GM19463 (cell line): ENCODE data around the gene CALHM3.
"Not testable (repeated sequence)": the region's sequence is repeated elsewhere in the genome, so short reads cannot be mapped to it uniquely, and the experiment has no call there.

Experiments
- ATAC-seq: cut with Tn5 transposase; IDR thresholded peaks from one replicate; pipeline ENCODE4 v1.9.1; 2021; ENCODE audit warnings: mild to moderate bottlenecking, moderate library complexity; ENCODE audit not compliant: unreplicated experiment

Gene CALHM3

GRCh38 chr10:103502849-103503660, 24.0 kb upstream of the CALHM3 start:
- no peak for ATAC-seq

GRCh38 chr10:103501186-103501585, 22.1 kb upstream of the CALHM3 start:
- no peak for ATAC-seq

GRCh38 chr10:103500481-103500880, 21.4 kb upstream of the CALHM3 start:
- ATAC-seq: no peak

- ATAC-seq: no peak
These were observed 20.8 kb upstream of the CALHM3 start for GRCh38 chr10:103499881-103500280.

GRCh38 chr10:103498936-103499638, 20.0 kb upstream of the CALHM3 start:
- no peak for ATAC-seq

- no peak for ATAC-seq
These were observed 18.3 kb upstream of the CALHM3 start for GRCh38 chr10:103497161-103497915.

GRCh38 chr10:103495321-103495720, 16.3 kb upstream of the CALHM3 start:
- no peak for ATAC-seq

- no peak for ATAC-seq
These were observed 15.2 kb upstream of the CALHM3 start for GRCh38 chr10:103493916-103494877.

- ATAC-seq: no peak
These were observed 14.4 kb upstream of the CALHM3 start, which contains the start of gene NEURL1 for GRCh38 chr10:103493362-103493915. TSS of gene NEURL1 (plus strand) at chr10:103493705. CDS start at chr10:103494388, 683 bp downstream.

GRCh38 chr10:103492655-103493261, 13.7 kb upstream of the CALHM3 start:
- ATAC-seq: no peak

GRCh38 chr10:103491729-103492364, 12.8 kb upstream of the CALHM3 start:
- ATAC-seq: no peak

- ATAC-seq: no peak
These were observed 11.9 kb upstream of the CALHM3 start for GRCh38 chr10:103490986-103491314.

GRCh38 chr10:103487410-103487708, 8.3 kb upstream of the CALHM3 start:
- ATAC-seq: no peak

GRCh38 chr10:103486635-103487409, 7.8 kb upstream of the CALHM3 start:
- not testable (repeated sequence) for ATAC-seq

GRCh38 chr10:103481974-103482531, 3.0 kb upstream of the CALHM3 start:
- no peak for ATAC-seq

GRCh38 chr10:103480521-103480920, 1.5 kb upstream of the CALHM3 start:
- ATAC-seq: no peak

- ATAC-seq: no peak
These were observed 369 bp downstream of the CALHM3 start for GRCh38 chr10:103478671-103479070.

- peak; percentile 43 for ATAC-seq
These were observed 2.8 kb downstream of the CALHM3 start for GRCh38 chr10:103476046-103476768.
